IMR-90 (cell line): ENCODE results near the gene TRIM27. TPM values are rescaled to one million over a fixed set of nuclear protein-coding genes. Genes with fewer than 3 reads are reported as not detected.

Experiments used
- ATAC-seq: fragments of 200-7000 bp; cut with Tn5 transposase; 2 replicates; pipeline ENCODE4 v1.9.1; 2020; ENCODE audit warnings: low read depth, mild to moderate bottlenecking, moderate library complexity
- BruUV-seq: library from RNA; stranded (reverse); fragments of 400-500 nt; replicated peaks from 2 replicates; lab custom pipeline; 2021; lab: Mats Ljungman, UMichigan
- CTCF ChIA-PET: fragments of 300-600 bp; formaldehyde crosslinking; extraction: SDS; loops from one replicate; lab custom pipeline; 2021; ENCODE audit warnings: antibody characterized with exemption; lab: Yijun Ruan, JAX
- POLR2A ChIA-PET: fragments of 300-600 bp; sonication (Branson Sonifier 250); formaldehyde crosslinking; loops from one replicate; lab custom pipeline; 2022; ENCODE audit warnings: antibody characterized with exemption; ENCODE audit not compliant: unreplicated experiment; lab: Charles Lee
- DNase-seq: peaks from one replicate; pipeline ENCODE4 v3.0.0; 2013
- H2AFZ ChIP-seq: replicated peaks from 2 replicates; pipeline ENCODE3; 2013; ENCODE audit warnings: low read length, mild to moderate bottlenecking; ENCODE audit not compliant: poor library complexity
- H2AK5ac ChIP-seq: 2 replicates; pipeline ENCODE4 v1.6.1; 2013; ENCODE audit warnings: low read depth, low read length, inconsistent platforms
- H2AK9ac ChIP-seq: replicated peaks from 2 replicates; pipeline ENCODE3; 2013; ENCODE audit warnings: mild to moderate bottlenecking, low read depth, low read length, moderate library complexity; ENCODE audit not compliant: poor library complexity
- H2BK120ac ChIP-seq: 2 replicates; pipeline ENCODE4 v1.6.1; 2013; ENCODE audit warnings: low read depth, low read length, inconsistent platforms
- H2BK15ac ChIP-seq: 3 replicates; pipeline ENCODE4 v1.6.1; 2013; ENCODE audit warnings: low read depth, low read length, inconsistent platforms
- H2BK20ac ChIP-seq: 2 replicates; pipeline ENCODE4 v1.6.1; 2013; ENCODE audit warnings: low read depth, mild to moderate bottlenecking, inconsistent platforms, low read length, moderate library complexity
- H2BK5ac ChIP-seq: 2 replicates; pipeline ENCODE4 v1.6.1; 2013; ENCODE audit warnings: mild to moderate bottlenecking, low read depth, low read length, inconsistent platforms; ENCODE audit not compliant: poor library complexity, severe bottlenecking
- H3K14ac ChIP-seq: replicated peaks from 2 replicates; pipeline ENCODE4 v1.6.1; 2013; ENCODE audit warnings: low read depth, low read length, inconsistent platforms
- H3K18ac ChIP-seq: 2 replicates; pipeline ENCODE4 v1.6.1; 2013; ENCODE audit warnings: low read depth, low read length, control low read depth
- H3K23ac ChIP-seq: 2 replicates; pipeline ENCODE4 v1.6.1; 2013; ENCODE audit warnings: low read depth, low read length, inconsistent platforms
- H3K27ac ChIP-seq: 2 replicates; pipeline ENCODE4 v1.5.1; 2013; ENCODE audit warnings: mild to moderate bottlenecking, control low read depth, low read length; ENCODE audit not compliant: insufficient read depth
- H3K27me3 ChIP-seq: 2 replicates; pipeline ENCODE4 v1.6.1; 2013; ENCODE audit warnings: low read length; ENCODE audit not compliant: control insufficient read depth, insufficient read depth
- H3K36me3 ChIP-seq: 2 replicates; pipeline ENCODE4 v1.6.1; 2013; ENCODE audit warnings: low read length, mixed read lengths; ENCODE audit not compliant: control insufficient read depth, insufficient read depth
- H3K4ac ChIP-seq: 2 replicates; pipeline ENCODE4 v1.6.1; 2013; ENCODE audit warnings: low read depth, low read length, inconsistent platforms
- H3K4me1 ChIP-seq: 2 replicates; pipeline ENCODE4 v1.6.1; 2013; ENCODE audit warnings: low read length, mixed read lengths; ENCODE audit not compliant: control insufficient read depth, insufficient read depth
- H3K4me2 ChIP-seq: 2 replicates; pipeline ENCODE4 v1.6.1; 2013; ENCODE audit warnings: low read depth, mild to moderate bottlenecking, control low read depth, low read length, moderate library complexity
- H3K4me3 ChIP-seq: 2 replicates; pipeline ENCODE4 v1.5.1; 2013; ENCODE audit warnings: low read depth, mild to moderate bottlenecking, control low read depth, low read length, moderate library complexity; ENCODE audit not compliant: insufficient read depth
- H3K56ac ChIP-seq: 2 replicates; pipeline ENCODE4 v1.6.1; 2013; ENCODE audit warnings: low read length, inconsistent platforms; ENCODE audit not compliant: insufficient read depth; ENCODE audit errors: extremely low read depth
- H3K79me1 ChIP-seq, 2 experiments: 2 replicates each; pipeline ENCODE4 v1.6.1; 2013; ENCODE audit warnings: low read length in 2 of 2, inconsistent platforms in 1 of 2, low read depth in 1 of 2
- H3K9ac ChIP-seq: 2 replicates; pipeline ENCODE4 v1.6.1; 2013; ENCODE audit warnings: low read depth, low read length, control low read depth
- H3K9me1 ChIP-seq: 2 replicates; pipeline ENCODE4 v1.6.1; 2013; ENCODE audit warnings: low read length, inconsistent platforms; ENCODE audit not compliant: insufficient read depth
- H3K9me3 ChIP-seq: 2 replicates; pipeline ENCODE4 v1.6.1; 2013; ENCODE audit warnings: low read length; ENCODE audit not compliant: control insufficient read depth, insufficient read depth
- H4K20me1 ChIP-seq: 2 replicates; pipeline ENCODE4 v1.6.1; 2013; ENCODE audit warnings: low read length, inconsistent platforms; ENCODE audit not compliant: insufficient read depth
- H4K5ac ChIP-seq: 2 replicates; pipeline ENCODE4 v1.6.1; 2013; ENCODE audit warnings: mild to moderate bottlenecking, low read depth, low read length, control low read depth
- H4K8ac ChIP-seq, 2 experiments: 2 replicates each; pipeline ENCODE4 v1.6.1; 2013; ENCODE audit warnings: low read depth in 2 of 2, low read length in 2 of 2, control low read depth in 1 of 2, inconsistent platforms in 1 of 2
- H4K91ac ChIP-seq: 2 replicates; pipeline ENCODE4 v1.6.1; 2013; ENCODE audit warnings: low read depth, low read length, inconsistent platforms; ENCODE audit not compliant: insufficient read depth
- BHLHE40 ChIP-seq: fragments of 150-350 bp; IDR thresholded peaks from 2 replicates; pipeline ENCODE4 v1.6.1; 2016; ENCODE audit warnings: mild to moderate bottlenecking, low read depth, low read length
- POLR2A ChIP-seq: IDR thresholded peaks from 2 replicates; pipeline ENCODE4 v1.6.1; 2012; ENCODE audit warnings: mild to moderate bottlenecking, low read depth, low read length
- RAD21 ChIP-seq: IDR thresholded peaks from 2 replicates; pipeline ENCODE4 v1.6.1; 2012; ENCODE audit warnings: low read length, improper control_type of control experiment
- RCOR1 ChIP-seq: IDR thresholded peaks from 2 replicates; pipeline ENCODE4 v1.6.1; 2012; ENCODE audit warnings: mild to moderate bottlenecking, low read length, improper control_type of control experiment; ENCODE audit not compliant: insufficient replicate concordance
- WGBS, 2 experiments: methylation state at CpG; one replicate each; pipeline versions ENCODE4 v1.1.5 to v1.1.7; 2013; ENCODE audit warnings: missing lambda C conversion rate in 2 of 2; ENCODE audit not compliant: insufficient read length in 1 of 2; ENCODE audit errors: extremely low coverage in 2 of 2; 5-methylcytosine and 5-hydroxymethylcytosine counted together
- dilution Hi-C: fragments of 300-500 bp; cut with HindIII; formaldehyde crosslinking; loops from one replicate; pipeline ENCODE4 v1.14.3; 2018; ENCODE audit warnings: low sequenced_read_pairs; ENCODE audit not compliant: unreplicated experiment
- in situ Hi-C: fragments of 300-500 bp; cut with MboI; formaldehyde crosslinking; loops from 3 replicates; pipeline ENCODE4 v1.14.3; 2019; ENCODE audit warnings: low sequenced_read_pairs, inconsistent platforms, mixed read lengths
- intact Hi-C: fragments of 100-400 bp; cut with micrococcal nuclease; formaldehyde crosslinking; loops from 2 replicates; pipeline ENCODE4 v1.10.0; 2022
- polyA plus RNA-seq, 3 experiments: library from polyadenylated mRNA; depleted of rRNA; stranded (reverse); fragments of >200 nt; gene quantifications; 2 replicates each; pipeline ENCODE4 v1.2.3, GENCODE V29; 2012; ENCODE audit warnings: low replicate concordance in 1 of 3
- total RNA-seq: library from RNA; depleted of rRNA; stranded (reverse); fragments of >200 nt; gene quantifications from 2 replicates; pipeline ENCODE4 v1.2.3, GENCODE V29; 2012

The TRIM27 gene
- total and polyA plus RNA-seq, 2 of the 4 experiments (the other 2 are of a cell fraction): 44.4 to 48.0 TPM

DNA sequence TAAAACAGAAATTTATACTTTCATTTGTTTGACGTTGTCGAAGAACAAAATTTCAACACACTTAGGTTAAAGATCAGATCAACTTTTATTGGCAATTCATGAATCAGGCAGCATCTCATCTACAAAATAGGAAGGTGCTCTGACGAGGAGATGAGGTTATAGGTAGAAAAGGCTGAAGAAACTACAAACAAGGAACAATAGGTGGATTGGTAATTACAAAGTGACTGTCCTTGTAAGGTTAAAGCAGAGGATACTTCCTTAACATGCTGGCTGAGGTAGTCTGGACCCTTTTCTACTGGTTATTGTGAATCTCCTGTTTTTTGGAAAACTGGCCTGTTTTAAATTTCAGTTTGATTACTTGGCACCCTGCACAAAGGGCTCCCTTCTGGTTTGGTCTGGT lies 32.5 kb upstream of the TRIM27 start:
- Histone ChIP-seq H2AK9ac (no peak overlapping the region), H3K9me3 (no peaks in the 10 kb centered on the region), H3K18ac (no peak overlapping the region), H3K4me2 (no peak overlapping the region), H3K14ac (no peak overlapping the region), H3K9me1 (no peaks in the 10 kb centered on the region), H4K20me1 (no peaks in the 10 kb centered on the region), H2AFZ (no peak overlapping the region), H3K36me3 (no peaks in the 10 kb centered on the region), H3K9ac (no peak overlapping the region), H4K5ac (no peak overlapping the region), H3K56ac (no peak overlapping the region), H3K23ac (no peak overlapping the region), H2BK20ac (no peak overlapping the region), H2BK15ac (no peak overlapping the region), H4K8ac (no peak overlapping the region), H2BK120ac (no peak overlapping the region), H4K91ac (no peak overlapping the region), H2AK5ac (no peak overlapping the region), H2BK5ac (no peak overlapping the region), H3K4me1 (no peaks in the 10 kb centered on the region), H3K27ac (no peak overlapping the region), H3K27me3 (peaks cover 2% of the 10 kb centered on the region; the same call in 1 of the 2 replicates), H3K79me1 (no peaks in the 10 kb centered on the region), H3K4ac (no peak overlapping the region), H3K4me3 (no peak overlapping the region)
- CTCF ChIA-PET: no interaction called here
- POLR2A ChIA-PET: no interaction called here
- TF ChIP-seq BHLHE40 (no peak), RCOR1 (no peak), POLR2A (no peak), RAD21 (no peak)
- BruUV-seq: no TSS peak
- WGBS, 2 experiments: no CpG with 5 or more reads among the region's 3 CpGs
- intact Hi-C loops (no loop called here), in situ Hi-C loops (no loop called here), dilution Hi-C loops (no loop called here)
- DNase-seq: no peak
- ATAC-seq: no peak
